H54 (cell line): ENCODE data around the gene AGFG1.

Source experiments
- DNase-seq: peaks from one replicate; pipeline ENCODE4 v3.0.0; 2011; ENCODE audit warnings: low spot score, mixed read lengths; ENCODE audit not compliant: insufficient read length
- FAIRE-seq: peaks from 3 replicates; lab custom pipeline; 2011; peaks lifted over from hg19 to GRCh38; lab: Jason Lieb, UNC
- POLR2A ChIP-seq: IDR thresholded peaks from 2 replicates; pipeline ENCODE4 v1.6.1; 2011; ENCODE audit warnings: low read depth, mild to moderate bottlenecking, low read length

AGFG1 gene

GRCh38 chr2:227472265-227473121 is 537 bp downstream of the AGFG1 start:
- DNase-seq: peak; percentile 26
- no peak for TF ChIP-seq POLR2A
- FAIRE-seq: no peak

DNA sequence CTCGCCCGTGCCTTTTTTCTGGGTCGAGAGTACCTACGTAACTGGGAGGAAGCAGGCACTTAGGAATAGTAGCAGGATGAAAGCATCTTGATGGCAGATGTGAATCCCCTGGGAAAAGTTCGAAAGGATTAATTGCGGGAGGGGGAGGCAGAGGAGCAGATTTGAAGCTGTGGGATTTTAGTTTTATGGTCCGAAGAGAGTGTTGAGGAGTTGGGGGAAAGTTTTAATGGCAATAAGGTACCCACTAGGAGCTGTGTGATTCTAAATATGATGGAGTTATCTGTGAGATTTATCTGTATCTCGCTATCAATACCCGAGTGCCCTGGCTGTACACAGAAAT is 1.1 kb downstream of the AGFG1 start:
- FAIRE-seq (no peak), DNase-seq (no peak)
- no peak for TF ChIP-seq POLR2A

DNA sequence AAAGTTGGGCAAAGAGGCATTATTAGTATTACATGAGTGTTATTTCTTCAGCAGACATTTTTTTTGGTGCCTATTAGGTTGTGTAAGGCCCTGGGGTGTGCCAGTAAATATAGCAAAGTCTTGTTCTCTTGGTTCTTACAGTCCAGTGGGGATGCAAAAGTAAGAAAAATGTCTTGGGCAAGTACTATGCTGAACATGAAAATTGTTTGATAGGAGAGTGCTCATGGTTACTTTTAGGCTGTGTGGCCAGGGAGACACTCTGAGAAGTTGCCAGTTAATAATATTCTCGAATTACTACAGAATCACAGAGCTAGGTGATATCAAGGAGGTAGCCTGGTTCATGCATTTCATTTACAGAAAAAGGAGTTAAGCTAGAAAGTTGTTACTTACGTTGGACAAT is 1.9 kb downstream of the AGFG1 start:
- no peak for TF ChIP-seq POLR2A
- FAIRE-seq (no peak), DNase-seq (no peak)

GRCh38 chr2:227474410-227474809 is 2.5 kb downstream of the AGFG1 start:
- peak; percentile 38 for FAIRE-seq
- DNase-seq: no peak
- TF ChIP-seq POLR2A: no peak

- no peak for FAIRE-seq
- no peak for DNase-seq
- no peak for TF ChIP-seq POLR2A
Observed at GRCh38 chr2:227477291-227477690, 5.3 kb downstream of the AGFG1 start.

- no peak for DNase-seq
- TF ChIP-seq POLR2A: no peak
- peak; percentile 75 for FAIRE-seq
Observed at GRCh38 chr2:227479865-227480475, 8.0 kb downstream of the AGFG1 start.

GRCh38 chr2:227480528-227480927 is 8.6 kb downstream of the AGFG1 start:
- FAIRE-seq: no peak
- TF ChIP-seq POLR2A: no peak

DNA sequence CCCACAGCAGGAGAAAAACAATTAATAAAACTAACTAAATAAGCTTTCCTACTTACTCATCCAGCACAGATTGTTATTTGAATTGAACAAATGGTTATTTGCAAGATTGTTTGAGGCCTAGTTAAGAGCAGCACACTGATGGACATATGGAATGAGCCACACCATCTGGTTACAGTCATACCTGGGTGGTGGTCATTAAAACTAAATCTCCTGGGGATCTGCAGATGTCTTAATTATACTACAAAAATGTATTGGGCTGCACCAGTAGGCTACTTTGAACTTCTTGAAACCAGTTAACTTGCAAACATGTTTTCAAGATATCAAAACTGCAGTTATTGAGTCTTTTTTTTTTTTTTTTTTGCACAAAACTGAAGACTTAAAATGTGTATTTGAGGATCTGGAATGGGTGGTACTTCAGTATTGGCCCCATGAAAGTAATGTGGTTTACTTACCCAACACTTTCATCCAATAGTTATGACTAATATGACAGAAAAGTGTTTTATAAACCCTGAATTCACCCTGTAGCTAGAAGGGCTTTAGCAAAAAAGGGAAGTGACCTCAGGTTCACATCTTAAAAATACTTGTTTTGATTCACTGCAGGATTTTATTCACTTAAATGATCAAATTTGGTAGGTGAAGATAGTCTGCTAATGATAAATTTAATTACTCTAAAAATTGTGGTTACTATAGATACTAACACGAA is 10.8 kb downstream of the AGFG1 start:
- FAIRE-seq: peak; percentile 6
- no peak for DNase-seq
- TF ChIP-seq POLR2A: no peak

More at GRCh38 chr2:227480528-227480927, 8.6 kb downstream of the AGFG1 start:
- no peak for DNase-seq

- DNase-seq (no peak), FAIRE-seq (no peak)
- no peak for TF ChIP-seq POLR2A
Observed at GRCh38 chr2:227485429-227485828, 13.5 kb downstream of the AGFG1 start.

DNA sequence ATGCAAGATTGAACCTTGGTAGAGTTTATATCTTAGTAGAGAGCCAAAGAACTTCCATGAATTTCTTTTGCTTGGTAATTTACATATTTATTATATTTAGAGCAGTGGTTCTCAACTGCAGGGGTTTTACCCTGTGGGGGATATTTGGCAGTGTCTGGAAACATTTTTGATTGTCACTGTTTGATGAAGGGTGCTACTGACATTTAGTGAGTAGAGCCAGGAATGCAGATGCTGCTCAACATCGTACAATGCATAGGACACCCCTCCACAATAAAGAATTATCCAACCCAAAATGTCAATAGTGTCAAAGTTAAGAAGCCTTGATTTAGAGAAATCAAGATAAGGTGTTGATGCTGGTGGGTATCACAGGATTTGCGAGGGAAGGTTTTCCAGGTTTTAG is 14.7 kb downstream of the AGFG1 start:
- FAIRE-seq: no peak
- TF ChIP-seq POLR2A: no peak

GRCh38 chr2:227488045-227488444 is 16.1 kb downstream of the AGFG1 start:
- FAIRE-seq: peak; percentile 20

More for the DNA sequence above, 14.7 kb downstream of the AGFG1 start:
- no peak for DNase-seq

GRCh38 chr2:227491386-227491785 is 19.4 kb downstream of the AGFG1 start:
- FAIRE-seq (no peak), DNase-seq (no peak)
- no peak for TF ChIP-seq POLR2A

More at GRCh38 chr2:227488045-227488444, 16.1 kb downstream of the AGFG1 start:
- TF ChIP-seq POLR2A: no peak
- no peak for DNase-seq

GRCh38 chr2:227493524-227493923 is 21.6 kb downstream of the AGFG1 start:
- no peak for TF ChIP-seq POLR2A
- DNase-seq (no peak), FAIRE-seq (no peak)

GRCh38 chr2:227497158-227497557 is 25.2 kb downstream of the AGFG1 start:
- DNase-seq (no peak), FAIRE-seq (peak; percentile 6)
- no peak for TF ChIP-seq POLR2A
